ENCODE results near the gene SOX10.

The SOX10 gene

DNA sequence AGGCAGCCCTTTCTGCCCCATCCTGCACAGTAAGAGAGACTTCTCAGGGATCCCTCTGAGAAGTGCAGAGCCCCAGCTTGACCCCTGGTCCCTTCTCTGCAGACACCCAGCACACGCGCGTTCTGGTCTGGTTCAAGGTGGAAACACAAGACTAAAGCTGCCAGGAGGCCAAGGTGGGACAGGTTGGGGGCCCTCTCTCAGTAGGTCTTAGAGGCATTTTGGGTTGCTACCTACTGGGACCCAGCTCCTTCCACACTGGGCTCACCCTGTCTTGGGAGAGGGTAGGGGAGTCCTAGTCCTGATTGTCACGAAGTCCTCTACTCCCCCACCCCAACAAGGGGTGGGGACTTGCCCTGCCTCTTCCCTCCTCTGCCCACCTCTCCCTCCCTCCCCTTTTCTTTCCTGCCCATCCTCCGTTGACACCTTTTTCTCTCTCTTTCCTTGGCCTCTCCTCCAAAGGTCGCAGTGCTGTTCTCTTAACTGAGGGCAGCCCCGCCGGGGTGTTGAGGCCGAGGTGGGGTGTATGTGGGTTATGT is 763 bp upstream of the SOX10 start:
- Histone ChIP-seq H3K4me2 (ENCODE audit: low read length) (no peak overlapping the region), H3K4me3 (ENCODE audit: low read length) (no peak overlapping the region), H3K4me1 (ENCODE audit: low read length) (no peaks in the 10 kb centered on the region), H3K9ac (ENCODE audit: low read length) (no peak overlapping the region), H3K9me3 (ENCODE audit: insufficient read depth, low read length) (no peaks in the 10 kb centered on the region), H3K27me3 (ENCODE audit: low read depth, low read length) (no peaks in the 10 kb centered on the region), H2AFZ (ENCODE audit: low read depth, low read length) (no peak overlapping the region), H3K27ac (ENCODE audit: low read length) (no peak overlapping the region), H4K20me1 (ENCODE audit: insufficient read depth, low read length) (no peaks in the 10 kb centered on the region), H3K36me3 (replicated peaks; ENCODE audit: low read depth, low read length) (no peaks in the 10 kb centered on the region), H3K79me2 (ENCODE audit: low read length) (no peaks in the 10 kb centered on the region)
- TF ChIP-seq, protein P1, sequence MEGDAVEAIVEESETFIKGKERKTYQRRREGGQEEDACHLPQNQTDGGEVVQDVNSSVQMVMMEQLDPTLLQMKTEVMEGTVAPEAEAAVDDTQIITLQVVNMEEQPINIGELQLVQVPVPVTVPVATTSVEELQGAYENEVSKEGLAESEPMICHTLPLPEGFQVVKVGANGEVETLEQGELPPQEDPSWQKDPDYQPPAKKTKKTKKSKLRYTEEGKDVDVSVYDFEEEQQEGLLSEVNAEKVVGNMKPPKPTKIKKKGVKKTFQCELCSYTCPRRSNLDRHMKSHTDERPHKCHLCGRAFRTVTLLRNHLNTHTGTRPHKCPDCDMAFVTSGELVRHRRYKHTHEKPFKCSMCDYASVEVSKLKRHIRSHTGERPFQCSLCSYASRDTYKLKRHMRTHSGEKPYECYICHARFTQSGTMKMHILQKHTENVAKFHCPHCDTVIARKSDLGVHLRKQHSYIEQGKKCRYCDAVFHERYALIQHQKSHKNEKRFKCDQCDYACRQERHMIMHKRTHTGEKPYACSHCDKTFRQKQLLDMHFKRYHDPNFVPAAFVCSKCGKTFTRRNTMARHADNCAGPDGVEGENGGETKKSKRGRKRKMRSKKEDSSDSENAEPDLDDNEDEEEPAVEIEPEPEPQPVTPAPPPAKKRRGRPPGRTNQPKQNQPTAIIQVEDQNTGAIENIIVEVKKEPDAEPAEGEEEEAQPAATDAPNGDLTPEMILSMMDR (IDR thresholded peaks at IDR 0.05; ENCODE audit: low read depth, low read length), result no peak

DNA sequence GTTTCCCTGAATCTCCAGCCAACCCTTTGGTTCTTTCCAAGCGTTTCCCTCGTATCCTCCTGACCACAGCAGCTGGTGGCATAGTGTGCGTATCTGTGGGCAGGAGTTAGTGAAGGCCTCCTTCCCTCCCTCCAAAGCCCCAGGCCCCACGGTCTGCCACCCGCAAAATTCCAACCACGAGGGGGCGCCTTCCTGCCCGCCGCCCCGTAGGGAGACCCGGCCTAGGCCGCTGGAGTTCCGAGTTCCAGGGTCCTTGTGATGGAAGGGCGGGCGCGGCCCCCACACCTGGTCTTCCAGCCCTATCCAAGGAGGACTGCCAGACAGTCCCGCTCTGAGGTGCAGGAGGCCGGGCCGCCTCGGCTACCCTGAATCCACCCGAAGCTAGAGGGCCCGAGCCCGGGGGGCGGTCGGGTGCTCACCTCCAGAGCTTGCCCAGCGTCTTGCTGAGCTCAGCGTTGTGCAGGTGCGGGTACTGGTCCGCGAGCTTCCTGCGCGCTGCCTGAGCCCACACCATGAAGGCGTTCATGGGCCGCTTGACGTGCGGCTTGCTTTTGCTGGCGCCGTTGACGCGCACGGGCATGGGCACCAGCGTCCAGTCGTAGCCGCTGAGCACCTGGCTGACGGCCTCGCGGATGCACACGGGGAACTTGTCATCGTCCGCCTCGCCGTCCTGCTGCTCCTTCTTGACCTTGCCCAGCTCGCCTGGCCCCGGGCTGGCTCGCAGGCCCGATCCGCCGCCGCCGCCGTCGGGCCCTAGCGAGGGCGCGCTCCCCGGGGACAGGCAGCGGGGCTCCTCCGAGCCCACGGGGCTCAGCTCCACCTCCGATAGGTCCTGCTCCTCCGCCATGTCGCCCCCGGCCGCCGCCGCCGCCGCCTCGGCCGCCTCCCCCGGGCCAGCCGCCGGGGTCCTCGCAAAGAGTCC is 1.2 kb downstream of the SOX10 start:
- TF ChIP-seq EZH2phosphoT487 (IDR thresholded peaks at IDR 0.05; ENCODE audit: low read depth), result no peak
- TF ChIP-seq, protein P1 (IDR thresholded peaks at IDR 0.05; ENCODE audit: low read depth, low read length), result no peak
- Histone ChIP-seq H3K9ac (ENCODE audit: low read length) (no peak overlapping the region), H3K79me2 (ENCODE audit: low read length) (no peaks in the 10 kb centered on the region), H3K4me1 (ENCODE audit: low read length) (no peaks in the 10 kb centered on the region), H3K36me3 (replicated peaks; ENCODE audit: low read depth, low read length) (no peaks in the 10 kb centered on the region), H3K9me3 (ENCODE audit: insufficient read depth, low read length) (no peaks in the 10 kb centered on the region), H3K4me3 (ENCODE audit: low read length) (no peak overlapping the region), H2AFZ (ENCODE audit: low read depth, low read length) (no peak overlapping the region), H3K4me2 (ENCODE audit: low read length) (no peak overlapping the region), H3K27ac (ENCODE audit: low read length) (no peak overlapping the region), H3K27me3 (ENCODE audit: low read depth, low read length) (no peaks in the 10 kb centered on the region), H4K20me1 (ENCODE audit: insufficient read depth, low read length) (no peaks in the 10 kb centered on the region)

DNA sequence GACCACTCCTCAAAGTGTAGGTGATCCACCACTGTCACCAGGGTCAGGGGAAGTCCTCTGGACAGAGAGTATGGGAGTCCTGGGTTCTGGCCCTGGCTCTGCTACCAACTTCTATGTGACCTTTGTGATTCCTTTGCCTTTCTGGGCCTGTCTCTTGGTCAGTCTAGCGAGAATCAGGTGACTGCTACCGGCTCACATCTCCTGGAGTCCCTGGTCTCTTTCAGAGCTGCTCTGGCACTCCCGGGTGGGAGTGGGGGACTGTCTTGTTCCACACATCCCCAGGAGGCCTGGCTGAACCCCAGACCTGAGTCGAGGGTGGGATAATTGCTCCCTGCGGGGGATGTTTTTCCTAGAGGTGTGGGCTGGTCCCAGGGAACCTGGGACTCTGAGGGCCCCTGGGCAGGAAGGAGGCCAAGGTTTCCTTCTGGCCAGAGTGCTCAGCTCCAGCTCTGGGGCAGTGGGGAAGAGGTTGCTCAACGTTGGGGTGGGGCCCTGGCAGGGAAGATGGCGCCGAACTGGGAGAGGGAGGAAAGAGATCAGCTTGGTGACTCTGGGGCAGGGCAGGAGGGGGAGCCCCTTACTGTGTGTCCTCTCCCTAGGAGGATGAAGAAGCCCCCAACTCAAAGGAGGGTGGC is 2.1 kb downstream of the SOX10 start:
- Histone ChIP-seq H3K27ac (ENCODE audit: low read length) (no peak overlapping the region), H3K9ac (ENCODE audit: low read length) (no peak overlapping the region), H3K4me3 (ENCODE audit: low read length) (no peak overlapping the region), H3K4me2 (ENCODE audit: low read length) (no peak overlapping the region), H4K20me1 (ENCODE audit: insufficient read depth, low read length) (no peaks in the 10 kb centered on the region), H2AFZ (ENCODE audit: low read depth, low read length) (no peak overlapping the region), H3K36me3 (replicated peaks; ENCODE audit: low read depth, low read length) (no peaks in the 10 kb centered on the region), H3K9me3 (ENCODE audit: insufficient read depth, low read length) (no peaks in the 10 kb centered on the region), H3K79me2 (ENCODE audit: low read length) (no peaks in the 10 kb centered on the region), H3K27me3 (ENCODE audit: low read depth, low read length) (no peaks in the 10 kb centered on the region), H3K4me1 (ENCODE audit: low read length) (no peaks in the 10 kb centered on the region)
- TF ChIP-seq, protein P1 (IDR thresholded peaks at IDR 0.05; ENCODE audit: low read depth, low read length), result no peak
- no peak for TF ChIP-seq EZH2phosphoT487 (IDR thresholded peaks at IDR 0.05; ENCODE audit: low read depth)

DNA sequence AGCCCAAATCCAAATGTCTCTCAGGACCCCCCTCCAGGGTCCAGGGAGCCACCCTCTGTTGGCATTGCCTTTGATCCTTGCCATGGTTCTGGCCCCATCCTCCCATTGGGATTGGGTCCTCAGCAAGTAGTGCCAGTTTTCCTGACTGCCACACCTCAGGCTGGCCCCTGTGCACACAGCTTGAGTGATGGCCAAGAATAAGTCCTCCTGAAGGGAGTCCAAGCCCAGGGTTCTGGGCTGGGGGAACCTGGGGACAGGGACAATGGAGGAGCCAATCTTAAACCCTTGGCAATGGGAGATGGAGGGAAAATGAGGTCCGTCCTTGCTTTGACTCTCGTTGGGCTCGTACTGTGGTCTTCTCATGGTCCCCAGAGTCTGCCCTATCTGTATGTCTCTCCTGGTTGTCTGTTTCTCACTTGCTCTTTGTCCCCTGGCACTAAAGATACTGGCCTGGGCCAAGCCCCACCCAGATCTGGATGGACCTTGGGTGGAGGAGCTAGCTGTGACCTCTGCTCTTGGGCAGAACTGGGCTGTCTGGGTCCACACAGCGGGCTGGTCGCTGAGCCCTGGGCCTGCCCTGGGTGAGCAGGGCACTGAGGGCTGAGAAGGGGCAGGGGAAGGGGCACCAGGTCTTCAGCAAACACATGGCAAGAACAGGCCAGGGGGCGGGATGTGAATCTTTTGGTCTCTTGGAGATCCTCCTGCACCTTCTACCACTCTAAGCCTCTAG is 2.9 kb downstream of the SOX10 start:
- Histone ChIP-seq H3K4me3 (ENCODE audit: low read length) (no peak overlapping the region), H3K9ac (ENCODE audit: low read length) (no peak overlapping the region), H2AFZ (ENCODE audit: low read depth, low read length) (no peak overlapping the region), H4K20me1 (ENCODE audit: insufficient read depth, low read length) (no peaks in the 10 kb centered on the region), H3K27me3 (ENCODE audit: low read depth, low read length) (no peaks in the 10 kb centered on the region), H3K9me3 (ENCODE audit: insufficient read depth, low read length) (no peaks in the 10 kb centered on the region), H3K4me2 (ENCODE audit: low read length) (no peak overlapping the region), H3K36me3 (replicated peaks; ENCODE audit: low read depth, low read length) (no peaks in the 10 kb centered on the region), H3K27ac (ENCODE audit: low read length) (no peak overlapping the region), H3K79me2 (ENCODE audit: low read length) (no peaks in the 10 kb centered on the region), H3K4me1 (ENCODE audit: low read length) (no peaks in the 10 kb centered on the region)
- TF ChIP-seq EZH2phosphoT487 (IDR thresholded peaks at IDR 0.05; ENCODE audit: low read depth), result no peak
- TF ChIP-seq, protein P1 (IDR thresholded peaks at IDR 0.05; ENCODE audit: low read depth, low read length), result no peak
